Mammary epithelial cell (primary cell): ENCODE measurements around the gene WFIKKN1.

Experiments
- CTCF ChIP-seq, 2 donors: IDR thresholded peaks in 1 of 2; conservative IDR thresholded peaks in 1 of 2; 2 replicates each; pipeline ENCODE4 v1.5.1; 2011 to 2012; ENCODE audit warnings: inconsistent platforms in 2 of 2, low read length in 2 of 2, mild to moderate bottlenecking in 2 of 2, control low read depth in 1 of 2, low read depth in 1 of 2; ENCODE audit not compliant: insufficient read depth in 1 of 2; ENCODE audit errors: extremely low read depth in 1 of 2
- EZH2 ChIP-seq: IDR thresholded peaks from 2 replicates; pipeline ENCODE4 v1.6.1; 2012; ENCODE audit warnings: low read length, inconsistent platforms, borderline replicate concordance

DNA sequence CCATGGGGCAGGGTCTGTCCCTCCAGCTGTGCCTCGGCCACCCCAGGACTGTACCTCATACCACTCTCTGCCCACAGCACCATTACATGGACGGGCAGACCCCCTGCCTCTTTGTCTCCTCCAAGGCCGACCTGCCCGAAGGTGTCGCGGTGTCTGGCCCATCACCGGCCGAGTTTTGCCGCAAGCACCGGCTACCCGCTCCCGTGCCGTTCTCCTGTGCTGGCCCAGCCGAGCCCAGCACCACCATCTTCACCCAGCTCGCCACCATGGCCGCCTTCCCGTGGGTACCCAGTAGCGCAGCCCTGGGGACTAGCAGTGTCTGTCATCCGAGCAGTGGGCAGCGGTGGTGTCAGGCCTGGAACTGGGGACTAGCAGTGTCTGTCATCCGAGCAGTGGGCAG, 42.1 kb downstream of the WFIKKN1 start:
- TF ChIP-seq CTCF (conservative IDR thresholded peaks at IDR 0.05 in 1 of 2, IDR thresholded peaks at IDR 0.05 in 1 of 2; ENCODE audit: extremely low read depth in 1 of 2, insufficient read depth in 1 of 2, low read depth in 1 of 2, low read length in 2 of 2) = no peak
- TF ChIP-seq EZH2 = no peak
